ENCODE results near the gene UQCC5.

UQCC5 gene

GRCh38 chr3:52504977-52505376 is 31.4 kb upstream of the UQCC5 start:
- DNase-seq = no peak

- DNase-seq = no peak
Observed at GRCh38 chr3:52506266-52506966, 30.0 kb upstream of the UQCC5 start.

GRCh38 chr3:52507359-52507758 is 29.0 kb upstream of the UQCC5 start:
- DNase-seq = no peak

- no peak for DNase-seq
Observed at GRCh38 chr3:52509753-52510328, 26.6 kb upstream of the UQCC5 start.

- DNase-seq = no peak
Observed at GRCh38 chr3:52511509-52511908, 24.9 kb upstream of the UQCC5 start.

GRCh38 chr3:52512105-52512504 is 24.3 kb upstream of the UQCC5 start:
- no peak for DNase-seq

- DNase-seq = no peak
Observed at GRCh38 chr3:52512727-52513126, 23.7 kb upstream of the UQCC5 start.

GRCh38 chr3:52513281-52513680 is 23.1 kb upstream of the UQCC5 start:
- no peak for DNase-seq

GRCh38 chr3:52514576-52514975 is 21.8 kb upstream of the UQCC5 start:
- no peak for DNase-seq

- DNase-seq = no peak
Observed at GRCh38 chr3:52515192-52515591, 21.2 kb upstream of the UQCC5 start.

GRCh38 chr3:52516509-52517195 is 19.8 kb upstream of the UQCC5 start:
- DNase-seq = no peak

- DNase-seq = no peak
Observed at GRCh38 chr3:52517796-52518722, 18.3 kb upstream of the UQCC5 start.

GRCh38 chr3:52518723-52519444 is 17.5 kb upstream of the UQCC5 start:
- DNase-seq = no peak

GRCh38 chr3:52519445-52520140 is 16.8 kb upstream of the UQCC5 start:
- DNase-seq = no peak

- no peak for DNase-seq
Observed at GRCh38 chr3:52520141-52520667, 16.2 kb upstream of the UQCC5 start.

- DNase-seq = no peak
Observed at GRCh38 chr3:52520716-52521487, 15.5 kb upstream of the UQCC5 start.

- DNase-seq = no peak
Observed at GRCh38 chr3:52521488-52521824, 14.9 kb upstream of the UQCC5 start.

- no peak for DNase-seq
Observed at GRCh38 chr3:52521881-52522650, 14.3 kb upstream of the UQCC5 start.

- no peak for DNase-seq
Observed at GRCh38 chr3:52522651-52523251, 13.7 kb upstream of the UQCC5 start.

Data from NCI-H526 treated with DMSO at 0.1 percent for 48 hours (cell line).